ENCODE results near the gene MAP4K3.
A peak's percentile ranks its signal among the peaks of the same experiment; 100 is the strongest.
"Not testable (repeated sequence)": the region's sequence is repeated elsewhere in the genome, so short reads cannot be mapped to it uniquely, and the experiment has no call there.

The MAP4K3 gene

DNA sequence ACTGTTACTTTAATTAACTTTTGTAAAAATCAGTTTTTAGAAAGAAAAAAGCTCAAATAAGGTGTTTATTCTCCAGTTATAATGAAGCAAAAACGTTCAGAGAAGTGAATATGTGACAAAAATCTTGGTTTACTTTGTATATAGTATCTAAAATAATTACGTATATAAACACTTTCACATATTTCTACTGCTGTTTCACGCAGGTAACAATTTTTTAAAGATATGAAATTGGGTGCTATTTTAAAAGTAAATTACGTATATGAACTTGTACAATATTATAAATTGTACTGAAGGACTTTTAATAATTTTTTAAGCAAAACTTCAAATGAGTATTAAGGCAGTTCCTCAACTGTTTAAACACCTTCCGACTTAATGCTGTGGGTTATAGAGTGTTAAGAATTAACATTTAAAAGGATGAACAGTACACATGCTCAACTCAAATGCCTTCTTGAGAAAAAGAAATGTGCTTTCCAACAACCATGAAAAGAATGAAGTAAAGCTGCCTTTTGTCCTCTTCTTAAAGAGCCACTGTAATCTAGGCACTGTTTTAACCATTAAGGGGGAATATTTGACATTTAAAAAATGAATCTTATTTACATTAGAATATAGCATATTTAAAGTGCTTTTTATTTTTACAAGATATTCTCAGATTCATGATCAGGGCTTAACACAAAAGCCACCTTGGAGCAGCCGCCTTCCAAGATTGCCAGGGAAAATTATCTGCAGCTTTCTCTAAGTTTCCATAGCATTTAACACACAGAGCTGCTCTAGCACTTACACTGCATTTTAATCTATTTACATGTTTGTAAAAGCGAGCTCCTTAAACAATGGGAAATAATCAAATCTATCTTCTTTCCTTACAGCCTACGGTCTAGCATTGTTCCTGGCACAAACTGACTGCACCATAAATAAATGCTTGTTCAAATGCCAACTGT, 136.8 kb downstream of the MAP4K3 start:
- no peak for DNase-seq

DNA sequence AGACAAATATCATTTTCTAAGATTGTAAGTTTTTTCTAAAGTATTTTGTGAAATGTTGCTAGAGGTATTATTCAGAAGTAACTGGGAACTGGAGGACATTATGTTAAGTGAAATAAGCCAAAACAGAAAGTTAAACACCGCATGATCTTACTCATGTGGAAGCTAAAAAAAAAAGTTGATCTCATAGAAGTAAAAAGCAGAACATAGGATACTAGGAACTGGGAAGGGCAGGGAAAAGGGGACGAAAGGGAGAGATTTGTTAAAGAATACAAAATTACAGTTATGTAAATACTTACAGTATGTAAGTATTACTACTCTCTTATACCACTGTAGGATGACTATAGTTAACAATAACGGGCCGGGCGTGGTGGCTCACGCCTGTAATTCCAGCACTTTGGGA, 146.7 kb downstream of the MAP4K3 start:
- DNase-seq, result no peak

DNA sequence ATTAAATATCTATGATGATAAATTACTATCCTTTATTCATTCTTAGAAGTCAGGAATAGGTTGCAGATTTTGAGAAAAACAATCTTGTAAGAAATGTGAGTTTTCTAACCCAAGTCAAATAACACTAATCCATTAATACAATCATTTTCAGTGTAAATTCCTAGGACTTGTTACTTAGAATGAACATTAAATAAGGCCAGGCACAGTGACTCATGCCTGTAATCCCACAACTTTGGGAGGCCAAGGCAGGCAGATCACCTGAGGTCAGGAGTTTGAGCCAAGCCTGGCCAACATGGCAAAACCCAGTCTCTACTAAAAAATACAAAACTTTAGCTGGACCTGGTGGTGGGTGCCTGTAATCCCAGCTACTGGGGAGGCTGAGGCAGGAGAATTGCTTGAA, 147.5 kb downstream of the MAP4K3 start:
- DNase-seq, result no peak

DNA sequence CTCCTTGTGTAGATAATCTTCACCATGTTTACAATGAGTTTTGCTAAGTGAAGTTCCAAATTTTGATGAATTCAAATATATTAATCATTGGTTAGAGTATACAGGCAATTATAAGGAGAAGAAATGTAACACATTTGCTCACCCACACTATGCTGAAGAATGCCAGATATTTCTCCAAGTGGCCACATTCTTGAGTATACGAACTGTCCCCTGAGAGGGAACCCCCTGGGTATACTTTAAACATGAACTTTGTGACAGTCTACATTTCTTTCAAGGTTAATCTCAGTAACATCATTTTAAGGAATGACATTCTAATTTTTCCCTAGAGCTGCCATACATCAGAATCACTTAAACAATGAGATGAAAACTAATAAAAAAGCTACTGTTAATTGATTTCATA, 153.5 kb downstream of the MAP4K3 start:
- no peak for DNase-seq

DNA sequence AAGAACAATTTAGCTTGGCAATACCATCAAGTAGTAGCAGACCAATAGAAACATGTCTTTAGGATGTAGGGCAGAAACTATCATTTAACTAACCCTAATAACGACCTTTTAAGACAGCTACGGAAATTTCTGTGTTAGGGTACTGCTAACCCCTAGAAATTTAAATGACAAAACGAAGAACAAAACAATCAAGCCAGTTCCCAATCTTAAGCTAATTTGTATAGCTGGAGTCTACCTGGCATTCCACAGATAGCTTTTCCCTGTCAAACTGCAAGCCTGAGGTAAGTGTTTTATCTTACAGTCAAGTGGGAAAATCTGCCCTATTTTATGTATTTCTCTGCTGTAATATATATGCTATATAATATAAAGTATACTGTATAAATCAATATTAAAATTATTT, 155.7 kb downstream of the MAP4K3 start:
- no peak for DNase-seq

DNA sequence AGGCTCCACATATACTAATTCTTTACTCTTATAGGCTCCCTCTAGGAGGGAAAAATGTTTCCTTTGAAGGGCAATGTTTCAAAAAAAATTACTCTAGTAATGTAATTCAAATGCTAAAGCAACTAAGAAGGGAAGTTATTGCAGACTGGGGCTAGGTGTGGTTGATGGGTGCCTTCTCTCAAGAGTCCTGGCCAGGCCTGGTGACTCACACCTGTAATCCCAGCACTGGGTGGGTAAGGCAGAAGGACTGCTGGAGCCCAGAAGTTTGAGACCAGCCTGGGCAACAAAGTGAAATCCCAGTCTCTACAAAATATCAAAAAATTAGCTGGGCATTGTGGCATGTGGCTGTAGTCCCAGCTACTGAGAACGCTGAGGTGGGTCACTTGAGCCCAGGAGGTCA, 162.1 kb downstream of the MAP4K3 start:
- DNase-seq, result no peak

DNA sequence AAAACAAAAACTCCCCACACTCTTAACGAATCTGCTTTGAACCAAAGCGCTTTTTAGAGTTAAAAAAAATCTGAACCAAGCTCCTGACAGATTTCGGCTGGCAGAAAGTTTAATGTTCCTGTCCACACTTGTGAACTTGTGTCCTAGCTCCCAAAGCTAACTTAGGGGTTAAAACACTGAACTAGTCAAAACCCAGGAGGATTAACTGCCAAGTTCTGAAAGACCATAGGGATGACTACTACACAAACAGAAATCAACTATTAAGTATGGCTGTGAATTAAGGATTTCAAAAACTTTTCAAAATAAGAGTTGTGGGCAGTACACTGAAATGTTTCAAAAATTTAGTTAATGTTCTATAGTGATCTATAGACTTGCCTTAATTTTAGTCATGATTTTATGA, 167.1 kb downstream of the MAP4K3 start:
- no peak for DNase-seq

DNA sequence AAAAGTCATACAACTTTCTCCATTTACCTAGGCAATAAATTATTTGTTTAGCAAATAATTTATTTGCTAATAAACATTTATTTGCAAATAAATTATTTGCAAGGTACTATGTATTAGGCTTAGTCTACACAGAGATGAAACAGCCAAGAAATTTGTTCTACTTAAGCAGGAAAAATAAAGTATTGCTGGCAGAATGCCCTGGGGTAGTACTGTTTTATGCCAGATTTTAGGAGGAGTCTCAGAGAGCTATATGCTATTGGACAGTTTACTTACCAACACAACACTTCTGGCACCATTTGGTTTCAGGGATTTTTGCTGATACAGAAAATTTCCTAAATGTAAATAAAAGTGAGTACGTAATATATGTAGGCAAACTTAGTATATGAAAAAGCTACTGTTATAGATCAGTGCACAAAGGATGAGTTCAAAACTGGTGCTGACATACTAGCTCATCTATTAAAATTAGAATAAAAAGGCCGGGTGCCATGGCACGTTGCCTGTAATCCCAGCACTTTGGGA, 170.1 kb downstream of the MAP4K3 start:
- DNase-seq, result no peak

DNA sequence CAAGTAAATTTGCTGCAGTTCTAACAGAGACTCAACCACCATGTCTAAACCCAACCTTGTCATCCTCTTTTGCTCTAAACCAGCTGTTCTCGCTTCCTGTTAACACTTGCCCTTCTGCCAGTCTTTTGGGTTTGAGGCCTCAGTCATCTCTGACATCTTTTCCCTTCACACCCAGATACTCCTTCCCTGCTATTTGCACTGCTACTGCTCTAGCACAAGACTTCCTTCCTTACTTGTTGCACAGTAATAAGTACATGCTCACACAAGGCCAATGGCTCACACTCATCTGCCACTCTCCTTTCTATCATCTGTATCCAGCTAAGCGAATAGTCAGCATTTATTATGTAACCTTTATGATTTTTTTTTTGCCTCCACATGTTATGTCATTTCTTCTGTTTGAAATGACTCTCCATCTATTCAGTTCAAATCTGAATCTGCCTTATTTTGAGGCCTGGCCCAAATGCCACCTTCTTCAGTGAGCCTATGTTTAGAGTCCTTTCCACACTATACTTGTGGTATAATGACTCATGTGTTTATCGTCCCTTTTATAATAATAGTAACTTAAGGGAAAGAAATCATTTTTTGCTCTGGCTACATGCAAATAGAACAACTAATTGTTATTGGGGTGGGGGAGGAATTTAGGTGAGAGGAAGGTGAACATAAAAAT, 170.8 kb downstream of the MAP4K3 start:
- DNase-seq, result no peak

DNA sequence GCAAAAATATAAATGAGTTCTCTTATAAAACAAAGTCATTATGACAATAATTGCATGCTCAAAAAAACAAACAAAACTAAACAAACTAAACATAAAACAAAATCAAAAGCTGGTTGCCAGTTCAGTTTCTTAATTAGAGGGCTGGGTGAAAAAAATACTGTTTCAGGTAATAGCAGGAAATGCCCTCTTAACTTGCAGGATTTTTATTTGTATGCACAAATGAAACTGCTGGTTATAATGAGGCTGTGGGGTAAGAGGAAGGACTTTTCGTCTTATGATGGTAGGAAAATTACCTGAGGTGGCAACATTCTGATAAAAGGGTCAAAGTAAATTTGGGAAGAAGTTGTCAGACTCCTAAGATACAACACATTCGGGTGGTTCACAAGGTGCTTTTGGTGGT, 171.8 kb downstream of the MAP4K3 start:
- DNase-seq, result no peak

DNA sequence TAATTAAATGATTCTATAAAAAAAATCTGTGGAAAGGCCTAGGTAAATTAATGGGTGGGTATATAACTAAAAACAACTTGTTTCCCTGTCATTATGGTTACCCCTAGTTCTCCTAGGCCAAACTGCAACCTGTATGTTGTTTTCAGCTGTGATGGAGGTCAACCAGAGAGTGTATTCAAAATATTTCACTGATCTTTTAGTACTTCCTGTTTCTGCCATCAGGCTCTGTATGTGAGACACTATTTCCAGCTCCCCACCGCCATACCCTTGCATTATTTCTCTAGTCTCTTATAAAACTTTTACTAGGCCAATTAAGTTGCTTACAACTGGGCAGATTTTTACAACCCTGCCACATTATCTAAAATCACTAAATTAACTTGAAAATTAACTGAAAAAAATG, 172.4 kb downstream of the MAP4K3 start:
- DNase-seq, result no peak

DNA sequence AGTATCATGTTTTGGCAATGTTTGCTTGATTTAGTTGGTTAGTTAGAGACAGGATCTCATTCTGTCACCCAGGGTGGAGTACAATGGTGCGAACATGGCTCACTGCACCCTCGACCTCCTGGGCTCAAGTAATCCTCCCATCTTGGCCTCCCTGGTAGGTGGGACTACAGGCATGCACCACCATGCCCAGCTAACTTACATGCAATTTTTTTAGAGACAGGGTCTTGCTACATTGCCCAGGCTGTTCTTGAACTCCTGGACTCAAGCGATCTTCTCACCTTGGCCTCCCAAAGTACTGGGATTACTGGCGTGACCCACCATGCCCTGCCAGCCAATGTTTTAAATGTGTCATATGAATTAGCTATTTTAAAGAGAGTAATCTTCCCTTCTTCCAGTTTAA, 177.0 kb downstream of the MAP4K3 start:
- no peak for DNase-seq

DNA sequence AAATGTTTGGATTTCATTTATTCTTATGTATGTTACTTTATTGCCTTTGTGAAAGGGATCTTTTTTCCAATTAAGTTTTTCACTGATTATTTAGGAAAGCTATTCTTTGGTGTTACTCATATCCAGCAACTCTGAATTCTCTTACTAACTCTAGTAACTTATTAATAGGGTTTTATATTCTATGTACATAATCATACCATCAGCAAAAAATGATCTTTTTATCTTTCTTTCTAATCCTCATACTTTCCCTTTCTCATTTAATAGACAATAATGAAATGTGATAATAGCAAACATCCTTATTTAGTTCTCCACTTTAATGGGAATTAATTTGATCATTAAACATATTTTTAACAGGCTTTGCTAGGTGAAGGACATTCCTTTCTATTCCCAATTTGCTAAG, 181.0 kb downstream of the MAP4K3 start:
- DNase-seq, result no peak

DNA sequence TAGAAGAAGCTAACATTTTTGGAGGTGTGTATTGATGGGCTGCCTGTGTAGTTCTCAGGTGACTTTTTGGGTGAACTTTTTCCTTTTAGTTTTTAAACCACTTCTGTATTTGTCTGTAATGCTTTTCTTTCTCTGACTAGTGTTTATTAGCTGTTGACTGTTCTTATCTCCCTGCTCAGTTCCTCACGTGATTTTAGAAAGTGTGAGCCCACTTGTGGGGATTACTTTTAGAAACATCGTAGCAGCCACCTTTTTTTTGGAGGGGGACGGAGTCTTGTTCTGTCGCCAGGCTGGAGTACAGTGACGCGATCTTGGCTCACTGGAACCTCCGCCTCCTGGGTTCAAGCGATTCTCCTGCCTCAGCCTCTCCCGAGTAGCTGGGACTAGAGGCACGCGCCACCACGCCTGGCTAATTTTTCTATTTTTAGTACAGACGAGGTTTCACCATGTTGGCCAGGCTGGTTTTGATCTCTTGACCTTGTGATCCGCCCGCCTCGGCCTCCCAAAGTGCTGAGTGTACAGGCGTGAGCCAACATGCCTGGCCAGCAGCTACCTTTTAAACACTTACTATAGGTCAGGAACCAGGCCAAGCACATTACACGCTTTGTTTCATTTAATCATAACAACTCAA, 184.1 kb downstream of the MAP4K3 start:
- no peak for DNase-seq

DNA sequence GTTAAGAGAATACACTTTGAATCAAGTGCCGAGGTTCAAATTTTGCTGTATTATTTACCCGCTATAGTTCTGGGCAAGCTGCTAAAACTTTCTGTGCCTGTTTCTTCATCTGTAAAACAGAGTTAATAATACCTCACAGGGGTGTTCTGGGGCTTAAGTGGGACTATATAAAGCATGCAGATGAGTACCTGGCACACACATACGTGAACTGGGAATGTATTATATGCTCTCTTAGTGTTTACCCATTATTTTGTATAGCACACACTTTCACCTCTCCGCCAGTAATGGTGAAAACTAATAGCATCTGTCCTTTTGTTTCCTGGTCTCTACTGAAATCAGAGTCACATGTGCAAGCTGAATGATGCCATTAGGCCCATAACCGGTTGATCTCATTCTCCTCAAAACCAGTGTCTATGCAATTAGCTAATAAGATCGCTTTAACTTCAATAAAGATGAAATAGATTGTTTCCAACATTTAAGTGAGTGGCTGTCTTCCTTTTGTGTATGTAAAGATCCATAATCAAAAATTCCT, 189.5 kb downstream of the MAP4K3 start:
- no peak for DNase-seq

DNA sequence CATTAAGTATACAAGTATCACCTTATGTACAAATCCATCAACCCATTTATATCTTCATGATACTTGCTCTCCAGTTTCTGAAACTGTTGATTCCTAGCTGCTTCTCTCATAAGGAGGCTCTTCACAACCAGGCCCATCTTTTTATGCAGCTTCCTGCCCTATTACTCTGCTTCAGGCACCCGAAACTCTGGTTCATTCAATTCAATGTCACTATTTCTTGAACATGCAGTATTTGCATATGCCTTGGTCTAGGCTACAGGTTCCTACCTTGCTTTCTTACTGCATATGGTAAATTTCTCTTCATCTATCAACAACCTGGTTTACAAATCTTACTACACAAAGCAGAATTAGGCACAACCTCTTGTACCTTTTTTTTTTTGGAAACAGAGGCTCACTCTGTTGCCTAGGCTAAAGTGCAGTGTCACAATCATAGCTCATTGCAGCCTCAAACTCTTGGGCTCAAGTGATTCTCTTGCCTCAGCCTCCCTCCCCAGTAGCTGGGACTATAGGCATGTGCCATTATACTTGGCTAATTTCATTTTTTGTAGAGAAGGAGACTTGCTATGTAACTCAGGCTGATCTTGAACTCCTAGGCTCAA, 190.6 kb downstream of the MAP4K3 start:
- no peak for DNase-seq

DNA sequence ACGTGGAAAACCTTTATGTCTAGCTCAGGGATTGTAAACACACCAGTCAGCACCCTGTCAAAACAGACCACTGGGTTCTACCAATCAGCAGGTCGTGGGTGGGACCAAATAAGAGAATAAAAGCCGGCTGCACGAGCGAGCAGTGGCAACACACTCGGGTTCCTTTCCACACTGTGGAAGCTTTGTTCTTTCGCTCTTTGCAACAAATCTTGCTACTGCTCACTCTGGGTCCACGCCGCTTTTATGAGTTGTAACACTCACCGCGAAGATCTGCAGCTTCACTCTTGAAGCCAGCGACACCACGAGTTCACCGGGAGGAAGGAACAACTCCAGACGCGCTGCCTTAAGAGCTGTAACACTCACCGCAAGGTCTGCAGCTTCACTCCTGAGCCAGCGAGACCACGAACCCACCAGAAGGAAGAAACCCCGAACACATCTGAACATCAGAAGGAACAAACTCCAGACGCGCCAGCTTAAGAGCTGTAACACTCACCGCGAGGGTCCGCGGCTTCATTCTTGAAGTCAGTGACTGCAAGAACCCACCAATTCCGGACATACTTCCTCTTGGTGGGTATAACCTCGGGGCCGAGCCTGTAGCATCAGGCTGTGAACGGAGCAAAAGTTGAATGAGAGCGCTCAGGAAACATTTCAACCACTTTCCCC, 192.0 kb downstream of the MAP4K3 start:
- peak; percentile 72 for DNase-seq

DNA sequence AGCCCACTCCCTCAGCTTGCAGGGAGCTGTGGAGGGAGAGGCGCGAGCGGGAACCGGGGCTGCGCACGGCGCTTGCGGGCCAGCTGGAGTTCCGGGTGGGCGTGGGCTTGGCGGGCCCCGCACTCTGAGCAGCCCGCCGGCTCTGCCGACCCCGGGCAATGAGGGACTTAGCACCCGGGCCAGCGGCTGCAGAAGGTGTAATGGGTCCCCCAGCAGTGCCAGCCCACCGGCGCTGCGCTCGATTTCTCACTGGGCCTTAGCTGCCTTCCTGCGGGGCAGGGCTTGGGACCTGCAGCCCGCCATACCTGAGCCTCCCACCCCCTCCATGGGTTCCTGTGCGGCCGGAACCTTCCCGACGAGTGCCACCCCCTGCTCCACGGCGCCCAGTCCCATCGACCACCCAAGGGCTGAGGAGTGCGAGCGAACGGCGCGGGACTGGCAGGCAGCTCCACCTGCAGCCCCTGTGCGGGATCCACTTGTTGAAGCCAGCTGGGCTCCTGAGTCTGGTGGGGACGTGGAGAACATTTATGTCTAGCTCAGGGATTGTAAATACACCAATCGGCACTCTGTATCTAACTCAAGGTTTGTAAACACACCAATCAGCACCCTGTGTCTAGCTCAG, 192.7 kb downstream of the MAP4K3 start:
- DNase-seq, result not testable (repeated sequence)

DNA sequence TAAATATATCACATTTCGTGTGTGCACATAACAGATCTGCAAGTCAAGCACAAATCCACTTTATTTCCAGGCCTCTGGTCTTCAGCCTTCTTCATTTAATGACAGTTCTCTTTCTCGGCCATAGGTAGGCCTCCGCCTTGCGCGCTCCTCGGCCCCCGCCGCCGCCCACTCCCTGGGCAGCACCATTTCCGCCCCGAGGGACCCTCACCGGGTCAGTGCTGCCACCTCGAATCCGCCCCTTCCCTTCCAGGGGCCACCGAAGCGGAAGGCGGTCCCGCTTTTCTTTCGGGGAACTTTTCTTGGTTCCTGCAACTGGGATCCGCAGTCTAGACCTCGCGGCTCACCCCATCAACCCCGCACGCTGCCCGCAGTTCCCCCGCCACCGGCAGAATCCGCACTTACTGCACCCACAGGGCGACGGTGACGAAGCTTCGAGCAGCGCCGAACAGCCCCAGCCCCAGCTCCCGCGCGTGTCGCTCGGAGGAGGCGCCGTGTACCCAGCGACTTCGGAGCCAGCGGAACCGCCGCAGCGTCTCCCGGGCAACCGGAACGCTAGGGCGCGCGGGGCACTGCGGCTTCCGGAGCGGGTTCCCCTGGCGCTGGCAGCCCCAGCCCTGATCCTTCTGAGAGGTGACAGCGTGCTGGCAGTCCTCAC, 193.5 kb downstream of the MAP4K3 start, which contains the start of gene CDKL4:
Gene CDKL4 (minus strand): TSS at position 502 of the 655 bp plus-strand sequence.
- peak; percentile 56 for DNase-seq

DNA sequence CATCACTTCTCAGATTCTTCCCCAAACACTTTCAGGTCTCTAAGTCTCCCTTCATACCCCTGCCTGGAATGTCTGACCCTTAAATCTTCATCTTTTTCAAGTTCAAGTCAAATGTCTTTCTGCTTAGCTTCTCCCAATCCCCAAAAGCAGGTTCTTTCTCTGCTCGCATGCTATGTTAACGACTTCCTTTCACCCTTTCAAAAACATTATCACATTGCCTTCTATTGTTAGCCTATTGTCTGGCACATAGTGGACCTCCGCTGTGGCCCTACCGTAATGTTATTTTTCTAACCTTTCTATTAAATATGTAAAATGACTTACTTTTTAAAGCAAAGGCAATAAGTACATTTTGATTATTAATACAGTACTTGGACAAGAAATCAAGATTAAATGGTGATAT, 195.5 kb downstream of the MAP4K3 start:
- DNase-seq, result no peak

DNA sequence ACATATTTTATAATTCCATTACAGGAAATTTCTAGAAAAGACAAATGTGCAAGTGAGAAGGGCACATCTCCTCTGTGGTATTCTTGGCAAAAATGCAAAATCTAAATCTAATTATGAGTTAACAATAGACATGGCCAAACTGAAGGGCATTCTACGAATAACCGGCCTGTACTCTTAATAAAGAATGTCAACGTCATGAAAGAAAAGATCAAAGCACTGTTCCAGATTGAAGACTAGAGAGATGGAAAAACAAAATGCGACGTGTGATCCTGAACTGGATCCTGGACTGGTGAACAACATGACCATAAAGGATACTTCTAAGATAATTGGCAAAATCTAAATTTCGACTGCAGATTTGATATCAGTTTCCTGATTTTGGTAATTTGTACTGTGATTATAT, 196.3 kb downstream of the MAP4K3 start:
- DNase-seq, result no peak

Measured in CD4-positive, alpha-beta T cell treated with Interferon gamma for 1 hour (primary cell).